NCI-H2227 (cell line): Measurements from ENCODE around the gene C9orf43.
A peak's percentile ranks its signal among the peaks of the same experiment; 100 is the strongest.
"Not testable (repeated sequence)": the region's sequence is repeated elsewhere in the genome, so short reads cannot be mapped to it uniquely, and the experiment has no call there.

ENCODE experiments used
- DNase-seq: peaks from one replicate; lab custom pipeline; 2025; ENCODE audit not compliant: unreplicated experiment; lab: John Stamatoyannopoulos, UW

Gene C9orf43

DNA sequence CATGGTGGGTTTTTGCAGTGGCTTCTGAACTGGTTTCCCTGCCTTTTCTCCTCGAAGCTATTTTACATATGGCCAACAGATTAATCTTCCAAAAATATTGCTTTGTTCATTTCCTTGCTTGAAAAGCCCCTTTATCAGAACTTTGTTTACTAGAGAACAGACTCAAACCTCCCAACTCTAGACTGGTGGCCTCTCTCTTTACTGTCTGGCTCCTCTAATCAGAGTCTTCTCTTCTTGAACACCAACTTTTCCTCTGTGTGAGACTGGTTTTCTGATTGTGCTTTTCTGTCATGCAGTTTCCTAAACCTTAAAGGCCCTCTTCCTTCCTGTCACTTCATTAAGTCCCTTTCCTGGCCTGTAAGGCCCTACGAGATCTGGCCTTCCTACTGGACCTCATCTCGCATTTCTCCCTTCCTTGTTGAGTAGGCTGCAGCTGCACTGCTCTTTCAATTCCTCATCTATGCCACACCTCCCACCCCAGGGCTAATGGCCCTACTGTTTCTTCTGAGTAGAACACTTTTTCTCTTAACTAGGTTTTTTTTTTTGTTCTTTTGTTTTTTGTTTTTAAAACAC lies 5.7 kb downstream of the C9orf43 start:
- DNase-seq = no peak

DNA sequence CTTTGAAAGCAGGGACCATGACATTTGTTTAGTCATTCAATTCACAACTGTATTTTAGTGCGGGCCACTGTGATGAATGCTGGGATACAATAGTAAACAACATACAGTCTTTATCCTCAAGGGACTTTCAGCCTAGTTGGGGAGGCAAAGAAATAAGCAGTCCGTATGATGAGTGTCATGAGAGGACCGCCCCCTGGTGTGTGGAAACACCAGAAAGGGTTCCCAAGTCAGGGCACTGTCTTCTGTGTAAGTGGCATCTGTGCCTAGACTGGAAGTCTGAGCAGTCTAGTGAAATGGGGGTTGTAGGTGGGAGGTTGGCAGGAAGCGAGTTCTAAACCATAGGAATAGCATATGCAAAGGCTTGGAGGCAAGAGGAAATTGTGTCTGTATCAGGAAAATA lies 6.8 kb downstream of the C9orf43 start:
- no peak for DNase-seq

DNA sequence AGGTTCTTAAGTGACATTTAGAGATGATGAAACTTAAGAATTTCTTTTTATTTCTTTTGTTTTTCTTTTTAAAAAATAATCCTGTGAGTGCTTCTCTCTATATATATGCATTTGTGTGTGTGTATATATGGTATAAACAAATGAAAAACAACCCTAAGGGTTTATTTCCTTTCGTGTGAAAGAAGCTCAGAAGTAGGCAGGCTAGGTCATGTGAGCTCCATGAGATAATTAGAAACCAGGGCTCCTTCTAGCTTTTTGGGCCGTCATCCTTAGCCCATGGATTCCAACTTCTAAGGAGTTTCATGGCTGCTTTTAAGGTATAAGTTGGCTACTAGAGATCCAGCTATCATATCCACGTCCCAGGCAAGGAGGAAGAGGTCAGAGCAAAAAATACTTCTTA lies 11.2 kb downstream of the C9orf43 start:
- no peak for DNase-seq

DNA sequence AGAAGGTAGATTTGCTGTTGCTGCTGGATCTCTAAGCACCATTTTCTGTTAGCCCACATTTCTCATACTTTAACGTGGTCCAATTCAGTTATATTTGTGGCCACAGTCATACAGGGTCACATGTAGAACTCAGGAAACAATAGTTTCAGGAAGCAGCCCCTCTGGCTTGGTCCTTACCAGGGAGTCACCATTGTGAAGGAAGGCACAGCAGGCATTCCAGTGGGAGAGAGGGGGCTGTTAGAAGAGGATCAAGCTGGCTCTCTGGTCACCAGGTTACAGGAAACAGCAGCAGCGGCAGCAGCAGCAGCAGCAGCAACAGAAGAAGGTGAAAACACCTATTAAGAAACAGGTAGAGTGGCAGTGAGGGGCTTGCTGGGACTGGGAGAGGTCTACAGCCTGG lies 14.5 kb downstream of the C9orf43 start:
- no peak for DNase-seq

DNA sequence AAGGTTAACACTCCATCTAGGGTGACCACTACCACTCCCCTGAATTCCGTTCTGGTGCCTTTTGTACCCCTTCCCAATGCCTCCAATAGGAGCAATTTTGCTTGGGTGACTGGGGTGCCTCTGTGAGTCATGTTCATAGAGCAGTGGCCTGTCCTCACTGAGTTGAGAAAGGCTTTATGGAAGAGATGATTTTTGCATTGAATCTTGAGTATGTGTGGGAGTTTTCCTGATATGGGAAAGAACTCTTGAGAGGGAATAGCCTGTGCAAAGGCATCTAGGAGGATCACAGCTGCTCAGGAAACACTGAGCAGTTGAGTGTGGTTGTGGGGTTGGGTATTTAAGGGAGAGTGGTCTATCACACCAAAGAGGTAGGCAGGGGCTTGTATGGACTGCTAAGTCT lies 16.2 kb downstream of the C9orf43 start:
- no peak for DNase-seq

DNA sequence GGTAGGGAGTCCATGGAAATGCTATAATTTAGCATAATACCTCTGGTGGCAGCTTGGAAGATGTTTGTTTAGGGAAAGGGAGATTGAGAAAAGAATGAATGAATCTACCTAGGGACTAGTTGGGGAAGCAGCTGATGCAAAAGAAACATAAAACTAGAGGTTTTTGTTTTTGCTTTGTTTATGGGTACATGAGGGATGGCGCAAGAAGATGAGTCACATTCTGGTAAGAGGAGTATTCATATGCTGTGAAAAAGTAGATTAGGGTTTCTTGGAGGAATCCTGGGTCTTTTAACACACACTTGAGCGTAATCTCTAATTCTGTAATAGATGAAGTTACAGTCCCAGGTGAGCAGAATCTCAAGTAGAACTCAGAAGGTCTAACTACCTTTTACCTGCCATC lies 17.1 kb downstream of the C9orf43 start:
- no peak for DNase-seq

DNA sequence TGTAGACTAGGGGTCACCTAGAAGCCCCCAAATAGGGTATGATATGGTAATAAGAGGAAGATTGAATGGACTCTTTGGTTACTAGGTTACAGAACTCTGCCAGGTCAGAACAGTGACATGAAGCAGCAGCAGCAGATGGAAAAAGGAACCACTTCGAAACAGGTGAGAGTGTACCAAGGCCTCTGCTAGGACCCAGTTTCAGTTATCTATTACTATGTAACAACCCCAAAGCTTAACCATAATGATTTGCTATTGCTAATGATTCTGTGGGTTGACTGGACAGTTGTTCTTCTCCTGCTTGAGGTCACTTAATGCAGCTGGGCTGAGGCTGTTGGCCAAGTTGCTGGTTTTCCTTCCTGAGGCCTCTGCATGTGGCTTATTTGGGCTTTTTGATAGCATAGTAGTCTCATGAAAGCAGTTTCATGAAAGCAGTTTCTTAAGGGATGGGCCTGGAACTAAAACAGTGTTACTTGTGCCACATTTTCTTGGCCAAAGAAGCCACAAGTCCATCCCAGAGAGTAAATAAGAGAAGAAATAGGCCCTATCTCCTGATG lies 17.6 kb downstream of the C9orf43 start:
- no peak for DNase-seq

DNA sequence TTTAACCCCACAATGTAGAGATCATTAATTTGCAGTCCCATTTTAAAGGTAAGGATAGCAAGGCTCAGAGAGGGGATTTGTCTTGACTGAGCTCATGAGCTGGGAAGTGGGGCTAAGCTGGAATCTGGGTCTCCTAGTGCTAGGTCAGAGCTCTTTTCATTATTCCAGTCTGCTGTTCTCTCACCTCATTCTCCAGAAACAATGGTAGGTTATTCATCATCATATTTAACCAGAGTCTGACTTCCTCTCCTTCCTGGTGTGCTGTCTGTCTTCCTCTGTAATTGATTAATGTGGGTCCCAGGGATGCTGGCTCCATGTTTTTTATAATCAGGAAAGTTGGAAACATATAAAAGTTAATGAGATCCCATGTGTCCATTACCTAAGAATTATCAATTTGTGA lies 20.6 kb downstream of the C9orf43 start:
- no peak for DNase-seq

DNA sequence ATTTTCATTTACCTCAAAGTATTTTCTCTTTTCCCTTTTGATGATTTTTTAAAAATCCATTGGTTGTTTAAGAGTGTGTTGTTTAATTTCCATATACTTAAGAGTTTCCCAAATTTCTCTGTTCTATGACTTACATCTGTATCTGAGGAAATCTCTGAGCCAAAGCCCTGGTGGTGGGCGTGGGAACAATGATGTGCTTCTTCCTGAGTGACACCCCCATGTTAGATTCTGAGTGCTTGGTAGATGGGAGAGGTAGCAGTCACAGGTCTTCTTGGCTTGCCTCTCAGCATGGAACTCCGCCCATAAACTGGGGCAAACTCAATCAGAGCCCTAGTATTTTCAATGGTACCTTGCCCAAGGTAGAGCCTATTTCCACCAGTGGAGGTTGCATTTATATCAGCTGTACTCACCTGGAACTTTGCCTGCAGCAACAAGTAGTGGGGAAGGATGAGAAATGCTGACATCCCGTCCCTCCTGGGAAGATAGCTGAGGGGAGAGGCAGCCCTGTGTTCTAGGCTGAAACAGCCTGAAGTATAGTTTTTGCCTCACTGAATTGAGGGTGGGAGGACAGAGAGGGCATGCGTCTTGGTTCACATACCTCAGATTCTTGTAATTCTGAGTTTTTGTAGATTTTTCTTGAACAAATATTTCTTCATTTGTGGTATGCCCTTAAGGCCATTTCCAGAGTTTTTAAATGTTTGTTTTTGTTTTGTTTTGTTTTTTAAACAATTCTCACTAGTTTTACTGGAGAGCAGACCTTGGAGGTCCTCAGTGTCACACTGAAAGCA lies 26.4 kb downstream of the C9orf43 start:
- no peak for DNase-seq

DNA sequence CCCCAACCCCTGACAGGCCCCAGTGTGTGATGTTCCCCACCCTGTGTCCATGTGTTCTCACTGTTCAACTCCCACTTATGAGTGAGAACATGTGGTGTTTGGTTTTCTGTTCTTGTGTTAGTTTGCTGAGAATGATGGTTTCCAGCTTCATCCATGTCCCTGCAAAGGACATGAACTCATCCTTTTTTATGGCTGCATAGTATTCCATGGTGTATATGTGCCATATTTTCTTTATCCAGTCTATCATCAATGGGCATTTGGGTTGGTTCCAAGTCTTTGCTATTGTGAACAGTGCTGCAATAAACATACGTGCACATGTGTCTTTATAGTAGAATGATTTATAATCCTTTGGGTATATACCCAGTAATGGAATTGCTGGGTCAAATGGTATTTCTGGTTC lies 27.2 kb downstream of the C9orf43 start:
- DNase-seq = not testable (repeated sequence)

DNA sequence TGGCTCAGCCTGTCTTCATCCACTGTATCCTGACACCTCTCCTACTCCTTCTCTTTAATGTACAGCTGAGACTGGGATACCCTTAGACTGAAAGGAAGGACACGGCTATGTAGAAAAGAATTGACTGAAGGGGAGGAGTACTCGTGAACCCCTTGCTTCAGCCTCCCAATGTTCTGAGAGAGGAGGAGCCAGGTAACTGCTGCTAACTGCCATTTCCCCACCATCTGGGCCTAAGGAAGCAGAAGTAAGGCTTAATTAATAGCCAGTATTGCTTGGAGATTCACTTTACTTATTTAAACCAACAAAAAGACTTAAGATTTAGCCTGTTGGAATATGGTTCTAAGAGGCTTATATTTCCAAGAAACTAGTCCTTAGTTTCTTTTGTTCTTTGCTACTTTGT lies 34.2 kb downstream of the C9orf43 start:
- no peak for DNase-seq

DNA sequence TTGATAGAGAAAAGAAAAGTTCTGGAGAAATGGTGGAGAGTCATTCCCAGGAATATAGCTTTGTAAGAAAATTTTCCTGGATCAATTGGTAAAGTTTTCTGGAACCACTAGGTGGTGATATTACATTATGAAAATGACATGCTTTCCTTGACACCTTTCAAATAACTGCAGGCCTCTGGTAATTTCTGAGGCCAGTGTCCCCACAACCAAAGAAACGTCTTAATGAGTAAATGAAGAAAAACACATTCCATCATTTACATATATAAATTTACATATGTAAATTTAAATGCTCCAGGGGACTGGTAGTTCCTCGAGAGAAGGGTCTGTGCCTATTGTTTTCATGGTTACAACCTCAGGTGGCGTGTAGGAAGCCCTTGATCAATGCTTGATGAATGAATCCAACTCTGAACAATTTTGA lies 35.8 kb downstream of the C9orf43 start:
- peak; percentile 49 for DNase-seq

DNA sequence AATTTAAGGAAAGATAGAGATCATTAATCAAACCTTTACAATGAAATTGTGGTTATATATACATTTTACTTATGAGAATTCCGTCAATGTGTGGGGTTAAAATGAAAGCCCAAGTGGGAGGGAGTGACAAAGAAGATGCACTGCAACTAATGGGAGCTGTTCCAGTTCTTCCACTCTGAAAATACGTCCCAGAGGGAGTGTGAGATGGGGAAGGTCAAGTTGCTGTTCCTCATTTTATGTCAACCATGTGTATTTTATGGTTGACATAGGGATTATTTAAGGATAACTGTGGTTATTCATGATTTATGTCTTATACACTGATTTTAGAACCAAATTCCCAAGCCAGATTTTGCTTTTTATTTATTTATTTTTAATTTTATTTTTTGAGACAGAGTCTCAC lies 38.8 kb downstream of the C9orf43 start:
- no peak for DNase-seq

DNA sequence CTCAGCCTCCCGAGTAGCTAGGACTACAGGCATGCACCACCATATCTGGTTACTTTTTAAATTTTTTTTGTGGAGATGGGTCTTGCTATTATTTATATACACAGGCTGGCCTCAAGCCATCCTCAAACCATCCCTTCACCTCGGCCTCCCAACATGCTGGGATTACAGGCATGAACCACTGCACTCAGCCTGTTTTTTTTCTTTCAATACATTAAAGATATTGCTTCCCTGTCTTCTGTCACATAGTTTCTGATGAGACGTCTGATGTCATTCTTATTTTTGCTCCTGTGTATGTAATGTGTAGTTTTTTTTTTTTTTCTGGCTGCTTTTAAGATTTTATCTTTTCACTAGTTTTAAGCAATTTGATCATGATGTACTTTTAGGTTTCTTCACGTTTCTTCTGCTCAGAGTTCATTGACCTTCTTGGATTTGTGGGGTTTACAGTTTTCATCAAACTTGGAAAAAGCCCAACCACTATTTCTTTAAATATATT lies 41.6 kb downstream of the C9orf43 start:
- DNase-seq = no peak

DNA sequence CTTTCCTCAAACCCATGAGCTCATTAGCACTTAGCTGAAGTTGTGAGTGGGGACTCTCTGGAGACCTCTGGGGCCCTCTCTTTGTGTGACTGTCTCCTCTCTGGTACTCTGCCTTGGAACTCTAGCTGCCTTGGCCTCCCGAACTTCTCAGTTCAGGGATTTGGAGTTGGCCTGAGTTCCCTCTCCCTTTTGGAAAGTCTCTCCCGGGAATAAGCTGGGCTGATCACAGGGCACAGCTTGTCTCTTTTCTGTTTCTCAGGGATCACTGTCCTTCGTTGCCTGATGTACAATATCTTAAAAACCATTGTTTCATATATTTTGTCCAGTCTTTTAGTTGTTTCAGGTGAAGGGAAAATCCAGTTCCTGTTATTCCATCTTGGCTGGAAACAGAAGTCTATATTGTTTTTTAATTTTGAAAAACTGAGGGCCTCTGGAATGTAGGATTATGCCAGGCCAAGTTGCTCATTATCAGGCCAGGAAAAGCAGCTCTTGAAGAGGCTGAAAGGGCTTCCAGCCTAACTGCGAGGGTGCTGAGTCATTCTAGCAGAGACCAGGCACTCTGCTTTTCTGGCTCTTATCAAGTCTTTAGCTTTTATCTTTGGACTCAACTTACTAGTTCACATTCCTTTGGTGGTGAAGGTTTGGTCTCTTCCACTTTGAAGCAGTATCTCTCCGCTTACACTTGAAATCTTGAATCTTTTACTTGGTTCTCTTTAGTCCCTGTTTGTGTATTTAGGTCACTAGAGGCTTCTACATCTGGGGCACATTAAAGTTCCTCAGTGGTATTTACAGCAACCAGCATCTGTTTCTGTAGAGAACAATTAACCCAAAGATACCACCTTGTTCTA lies 44.6 kb downstream of the C9orf43 start:
- no peak for DNase-seq

DNA sequence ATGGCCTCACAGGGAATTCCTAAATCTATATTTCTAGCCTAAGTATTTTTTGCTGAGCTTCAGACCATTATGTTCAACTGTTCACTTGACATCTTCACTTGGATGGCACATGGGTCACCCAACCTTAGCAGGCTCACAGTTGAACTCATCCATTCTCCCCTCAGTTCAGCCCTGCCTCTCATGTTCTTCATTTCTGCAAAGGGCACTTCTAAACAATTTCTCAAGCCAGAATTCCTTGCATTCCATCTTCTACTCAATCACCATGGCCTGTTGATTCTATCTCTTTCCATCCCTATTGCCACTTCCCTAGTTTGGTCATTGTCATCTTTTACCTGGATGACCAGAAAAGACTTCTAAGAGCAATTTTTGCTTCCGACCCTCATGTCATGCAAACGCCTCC lies 45.7 kb downstream of the C9orf43 start:
- DNase-seq = no peak

DNA sequence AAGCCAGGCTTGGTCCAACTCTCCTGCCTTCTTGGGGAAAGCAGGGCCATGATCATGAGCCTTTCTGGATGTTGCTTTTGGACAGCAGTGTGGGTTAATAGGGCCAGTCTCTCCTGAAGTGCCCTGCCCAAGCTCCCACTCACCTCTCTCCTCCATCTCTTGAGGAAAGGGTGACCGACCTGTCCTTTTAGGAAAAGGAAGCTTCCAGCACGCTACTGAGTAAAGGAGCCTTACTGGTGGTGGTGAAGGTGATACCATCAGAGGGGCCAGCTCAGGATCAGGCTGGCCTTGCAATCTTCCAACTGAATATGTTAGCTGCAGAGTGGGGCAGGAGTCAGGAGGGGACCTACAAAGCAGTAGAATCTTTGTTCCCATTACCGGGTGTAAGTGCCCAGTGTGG lies 50.7 kb downstream of the C9orf43 start:
- no peak for DNase-seq

DNA sequence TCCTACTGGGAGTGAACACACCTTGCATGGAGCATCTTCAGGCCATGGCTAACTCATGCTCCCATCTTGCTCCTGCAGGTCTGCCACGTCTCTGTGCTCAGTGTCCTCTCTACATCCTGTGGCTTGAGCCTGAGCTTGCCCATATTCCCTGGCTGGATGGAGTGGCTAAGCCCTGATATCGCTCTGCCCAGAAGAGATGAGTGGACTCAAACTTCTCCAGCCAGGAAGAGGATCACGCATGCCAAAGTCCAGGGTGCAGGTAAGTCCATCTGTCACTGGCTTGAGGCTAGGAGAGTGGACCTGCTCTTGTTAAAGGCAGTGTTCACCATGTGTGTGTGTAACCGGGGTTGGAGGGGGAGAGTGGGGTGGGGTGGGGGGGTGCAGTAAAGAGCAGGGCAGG lies 51.4 kb downstream of the C9orf43 start:
- DNase-seq = no peak

DNA sequence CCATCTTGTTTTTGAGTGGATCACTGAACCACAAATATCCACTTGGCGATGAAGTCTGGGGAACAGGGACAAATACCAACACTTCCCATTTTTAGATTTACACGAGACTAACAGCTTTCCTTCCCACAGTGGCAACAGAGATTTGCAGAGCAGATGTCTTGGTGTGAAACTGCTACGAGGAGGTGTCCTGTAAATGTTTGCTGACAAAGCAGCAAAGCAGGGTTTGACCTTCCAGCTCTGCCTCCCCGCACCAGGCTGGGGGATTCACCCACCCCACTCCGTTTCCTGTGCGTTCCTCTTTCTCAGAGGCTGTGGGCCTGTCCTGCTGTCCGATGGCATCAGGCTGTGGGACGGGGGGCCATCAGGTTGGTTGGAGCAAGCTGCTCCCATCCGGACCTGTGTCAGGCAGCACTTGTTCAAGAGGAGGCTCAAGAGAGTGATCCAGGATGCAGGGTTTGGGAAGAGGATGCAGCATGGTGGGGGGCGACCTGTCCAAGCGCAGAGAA lies 52.3 kb downstream of the C9orf43 start:
- no peak for DNase-seq

DNA sequence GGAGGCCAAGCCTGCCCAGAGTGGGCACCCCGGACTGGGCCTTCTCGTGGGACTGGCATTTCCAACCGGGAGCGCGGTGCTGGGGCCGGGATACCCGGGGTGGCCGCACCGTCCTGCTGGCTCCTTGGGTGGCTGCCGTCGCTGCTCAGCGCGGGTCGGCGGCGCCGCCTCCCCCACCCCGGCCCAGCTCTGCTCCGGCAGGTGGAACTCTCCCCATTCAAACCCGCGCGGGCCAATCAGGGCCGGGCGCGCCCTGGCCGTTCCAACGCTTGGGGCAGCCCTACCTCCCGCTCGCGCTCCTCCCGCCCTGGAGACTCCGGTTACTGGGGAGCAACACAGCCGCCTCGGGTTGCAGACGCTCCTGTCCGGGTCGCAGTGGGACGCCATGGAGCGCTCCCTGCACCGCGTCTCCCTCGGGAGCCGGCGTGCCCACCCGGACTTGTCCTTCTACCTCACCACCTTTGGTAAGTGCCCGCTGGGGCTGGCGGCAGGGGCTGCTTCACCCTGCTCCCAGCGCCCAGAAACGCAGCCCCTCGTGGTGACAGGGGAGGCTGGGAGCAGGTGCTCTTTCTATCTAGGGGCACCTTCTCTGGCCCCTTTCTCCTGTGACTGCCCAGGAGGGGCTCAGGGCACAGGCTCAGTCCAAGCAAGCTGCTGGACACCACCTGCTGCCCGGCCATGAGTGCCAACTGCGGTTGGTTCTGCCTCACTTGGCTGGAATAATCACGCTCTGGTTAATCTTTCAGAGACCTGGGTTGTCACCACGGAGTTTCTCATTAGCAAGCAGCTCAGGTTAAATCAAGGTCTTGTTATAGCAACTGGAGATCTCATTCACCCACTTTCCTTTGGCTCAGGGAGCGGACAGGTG lies 53.1 kb downstream of the C9orf43 start, which contains the start of gene RGS3:
Gene RGS3 (plus strand): TSS at position 310 of the 868 bp plus-strand sequence. CDS start 76 bp downstream, at position 386.
- peak; percentile 79 for DNase-seq
